Measurements from ENCODE around the gene NDST3. TPM values are rescaled to one million over a fixed set of nuclear protein-coding genes. Genes with fewer than 3 reads are reported as not detected.
A peak's percentile ranks its signal among the peaks of the same experiment; 100 is the strongest.

Gene NDST3
- total and polyA plus RNA-seq, 2 of the 13 experiments (the other 11 are each of a cell fraction or from before 2014, with no cell fraction given): not detected

DNA sequence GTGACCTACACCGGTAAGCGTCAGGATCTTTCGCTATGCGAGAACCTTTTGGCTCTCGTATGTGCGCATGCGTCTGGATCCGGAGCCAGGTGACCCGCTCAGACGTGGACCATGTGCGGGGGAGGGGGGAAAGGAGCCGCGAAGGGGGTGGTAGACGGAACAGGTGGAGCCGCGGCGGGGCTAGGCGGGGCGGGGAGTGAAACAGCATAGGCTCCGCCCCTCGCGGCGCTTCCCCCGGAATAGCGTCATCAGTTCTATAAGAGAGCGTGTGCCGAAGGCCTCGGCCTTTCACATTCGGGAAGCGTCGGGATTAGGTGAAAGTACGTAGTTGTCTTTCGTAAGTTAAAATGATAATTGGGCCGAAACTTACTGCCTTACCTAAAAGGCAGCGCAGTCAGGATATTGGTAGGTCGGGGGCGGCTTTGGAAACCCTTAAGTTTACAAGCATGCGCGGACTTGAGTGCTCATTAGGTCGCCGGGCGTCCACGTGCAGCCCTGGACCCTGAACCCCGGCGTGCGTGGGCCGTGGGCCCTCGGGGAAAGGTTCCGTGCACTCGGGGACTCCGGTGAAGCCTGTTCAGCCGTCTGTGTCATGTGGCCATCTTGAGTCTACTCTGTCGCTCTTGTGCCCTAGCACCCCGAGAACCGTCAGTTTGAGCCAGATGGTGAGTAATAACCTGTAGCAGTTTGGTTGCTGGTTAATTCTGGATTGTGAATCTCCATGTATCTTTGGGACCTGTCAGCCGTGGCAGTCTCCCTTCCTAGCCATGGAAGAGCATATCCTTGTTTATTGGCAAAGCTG is 244.4 kb downstream of the NDST3 start (continued):
- TF ChIP-seq, protein P1, sequence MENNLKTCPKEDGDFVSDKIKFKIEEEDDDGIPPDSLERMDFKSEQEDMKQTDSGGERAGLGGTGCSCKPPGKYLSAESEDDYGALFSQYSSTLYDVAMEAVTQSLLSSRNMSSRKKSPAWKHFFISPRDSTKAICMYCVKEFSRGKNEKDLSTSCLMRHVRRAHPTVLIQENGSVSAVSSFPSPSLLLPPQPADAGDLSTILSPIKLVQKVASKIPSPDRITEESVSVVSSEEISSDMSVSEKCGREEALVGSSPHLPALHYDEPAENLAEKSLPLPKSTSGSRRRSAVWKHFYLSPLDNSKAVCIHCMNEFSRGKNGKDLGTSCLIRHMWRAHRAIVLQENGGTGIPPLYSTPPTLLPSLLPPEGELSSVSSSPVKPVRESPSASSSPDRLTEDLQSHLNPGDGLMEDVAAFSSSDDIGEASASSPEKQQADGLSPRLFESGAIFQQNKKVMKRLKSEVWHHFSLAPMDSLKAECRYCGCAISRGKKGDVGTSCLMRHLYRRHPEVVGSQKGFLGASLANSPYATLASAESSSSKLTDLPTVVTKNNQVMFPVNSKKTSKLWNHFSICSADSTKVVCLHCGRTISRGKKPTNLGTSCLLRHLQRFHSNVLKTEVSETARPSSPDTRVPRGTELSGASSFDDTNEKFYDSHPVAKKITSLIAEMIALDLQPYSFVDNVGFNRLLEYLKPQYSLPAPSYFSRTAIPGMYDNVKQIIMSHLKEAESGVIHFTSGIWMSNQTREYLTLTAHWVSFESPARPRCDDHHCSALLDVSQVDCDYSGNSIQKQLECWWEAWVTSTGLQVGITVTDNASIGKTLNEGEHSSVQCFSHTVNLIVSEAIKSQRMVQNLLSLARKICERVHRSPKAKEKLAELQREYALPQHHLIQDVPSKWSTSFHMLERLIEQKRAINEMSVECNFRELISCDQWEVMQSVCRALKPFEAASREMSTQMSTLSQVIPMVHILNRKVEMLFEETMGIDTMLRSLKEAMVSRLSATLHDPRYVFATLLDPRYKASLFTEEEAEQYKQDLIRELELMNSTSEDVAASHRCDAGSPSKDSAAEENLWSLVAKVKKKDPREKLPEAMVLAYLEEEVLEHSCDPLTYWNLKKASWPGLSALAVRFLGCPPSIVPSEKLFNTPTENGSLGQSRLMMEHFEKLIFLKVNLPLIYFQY (CRISPR knock-in tag; IDR thresholded peaks at IDR 0.05; ENCODE audit: borderline replicate concordance): peak; percentile 87; the same call in 1 of the 2 replicates
- TF ChIP-seq ZNF44 (CRISPR knock-in tag; IDR thresholded peaks at IDR 0.05) (no peak), MEF2D (CRISPR knock-in tag; IDR thresholded peaks at IDR 0.05) (peak; percentile 69; the same call in 1 of the 2 replicates), HIC2 (CRISPR knock-in tag; IDR thresholded peaks at IDR 0.05; ENCODE audit: low read depth) (no peak), ZNF543 (CRISPR knock-in tag; IDR thresholded peaks at IDR 0.05) (peak; percentile 77; the same call in 1 of the 2 replicates), ATF5 (CRISPR knock-in tag; IDR thresholded peaks at IDR 0.05; ENCODE audit: low read depth) (no peak), ZNF224 (CRISPR knock-in tag; IDR thresholded peaks at IDR 0.05) (0 out of 2 replicates have a peak, but pooled peaks have one; percentile 24), ZNF276 (CRISPR knock-in tag; IDR thresholded peaks at IDR 0.05; ENCODE audit: low read depth) (no peak), TOPORS (CRISPR knock-in tag; IDR thresholded peaks at IDR 0.05) (no peak; the same call in 1 of the 2 replicates), PAF1 (CRISPR knock-in tag; IDR thresholded peaks at IDR 0.05) (no peak; the same call in 1 of the 2 replicates), ZNF605 (CRISPR knock-in tag; IDR thresholded peaks at IDR 0.05) (peak; percentile 45; the same call in 1 of the 2 replicates), ESRRA (CRISPR knock-in tag; IDR thresholded peaks at IDR 0.05; ENCODE audit: low read depth) (no peak), ETV6 (CRISPR knock-in tag; conservative IDR thresholded peaks at IDR 0.05) (peak; percentile 56; the same call in 1 of the 2 replicates), GZF1 (CRISPR knock-in tag; IDR thresholded peaks at IDR 0.05) (no peak), ZNF850 (CRISPR knock-in tag; conservative IDR thresholded peaks at IDR 0.05) (no peak)
- TF ChIP-seq, protein P2, sequence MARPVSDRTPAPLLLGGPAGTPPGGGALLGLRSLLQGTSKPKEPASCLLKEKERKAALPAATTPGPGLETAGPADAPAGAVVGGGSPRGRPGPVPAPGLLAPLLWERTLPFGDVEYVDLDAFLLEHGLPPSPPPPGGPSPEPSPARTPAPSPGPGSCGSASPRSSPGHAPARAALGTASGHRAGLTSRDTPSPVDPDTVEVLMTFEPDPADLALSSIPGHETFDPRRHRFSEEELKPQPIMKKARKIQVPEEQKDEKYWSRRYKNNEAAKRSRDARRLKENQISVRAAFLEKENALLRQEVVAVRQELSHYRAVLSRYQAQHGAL (CRISPR knock-in tag; IDR thresholded peaks at IDR 0.05; ENCODE audit: not compliant biosample characterization): no peak
- TF ChIP-seq, protein P3, sequence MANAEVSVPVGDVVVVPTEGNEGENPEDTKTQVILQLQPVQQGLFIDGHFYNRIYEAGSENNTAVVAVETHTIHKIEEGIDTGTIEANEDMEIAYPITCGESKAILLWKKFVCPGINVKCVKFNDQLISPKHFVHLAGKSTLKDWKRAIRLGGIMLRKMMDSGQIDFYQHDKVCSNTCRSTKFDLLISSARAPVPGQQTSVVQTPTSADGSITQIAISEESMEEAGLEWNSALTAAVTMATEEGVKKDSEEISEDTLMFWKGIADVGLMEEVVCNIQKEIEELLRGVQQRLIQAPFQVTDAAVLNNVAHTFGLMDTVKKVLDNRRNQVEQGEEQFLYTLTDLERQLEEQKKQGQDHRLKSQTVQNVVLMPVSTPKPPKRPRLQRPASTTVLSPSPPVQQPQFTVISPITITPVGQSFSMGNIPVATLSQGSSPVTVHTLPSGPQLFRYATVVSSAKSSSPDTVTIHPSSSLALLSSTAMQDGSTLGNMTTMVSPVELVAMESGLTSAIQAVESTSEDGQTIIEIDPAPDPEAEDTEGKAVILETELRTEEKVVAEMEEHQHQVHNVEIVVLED (CRISPR knock-in tag; IDR thresholded peaks at IDR 0.05; ENCODE audit: borderline replicate concordance): peak; percentile 59; the same call in 1 of the 2 replicates
